HepG2 (cell line): ENCODE measurements around the gene HRC. TPM values are rescaled to one million over a fixed set of nuclear protein-coding genes. Genes with fewer than 3 reads are reported as not detected.

ENCODE experiments used
- ATAC-seq: fragments of 200-7000 bp; cut with Tn5 transposase; 3 replicates; pipeline ENCODE4 v1.9.1; 2020; ENCODE audit warnings: mild to moderate bottlenecking, moderate library complexity
- BruUV-seq: library from RNA; stranded (reverse); fragments of 400-500 nt; replicated peaks from 2 replicates; lab custom pipeline; 2021; lab: Mats Ljungman, UMichigan
- CTCF ChIA-PET: fragments of 300-600 bp; formaldehyde crosslinking; extraction: SDS; loops from one replicate; lab custom pipeline; 2021; ENCODE audit warnings: low total read pairs, inconsistent platforms, low intra/inter-chr PET ratio; lab: Yijun Ruan, JAX
- POLR2A ChIA-PET: fragments of 350-600 bp; sonication (Branson Sonifier 250); formaldehyde crosslinking; loops from one replicate; lab custom pipeline; 2020; ENCODE audit warnings: antibody characterized with exemption, inconsistent platforms; lab: Yijun Ruan, JAX
- DNase-seq: peaks from one replicate; pipeline ENCODE4 v3.0.0-alpha.2; 2015; ENCODE audit warnings: low spot score
- FAIRE-seq: peaks from 3 replicates; lab custom pipeline; 2011; peaks lifted over from hg19 to GRCh38; lab: Jason Lieb, UNC
- H2AFZ ChIP-seq: one replicate; pipeline ENCODE4 v1.6.1; 2011; ENCODE audit warnings: low read length, inconsistent platforms
- H3K27ac ChIP-seq: fragments of 300-600 bp; 3 replicates; pipeline ENCODE4 v1.8.0; 2011; ENCODE audit warnings: mixed run types, mild to moderate bottlenecking, mixed read lengths, low read length, inconsistent platforms; ENCODE audit not compliant: insufficient read depth; ENCODE audit errors: extremely low read length
- H3K27me3 ChIP-seq, 2 experiments: fragments of 200-600 bp in 1 of 2; 2 replicates in 1 of 2; 3 replicates in 1 of 2; pipeline versions ENCODE4 v1.6.0 to v1.8.0; 2011; ENCODE audit warnings: low read length in 2 of 2, mild to moderate bottlenecking in 2 of 2, moderate library complexity in 2 of 2, inconsistent platforms in 1 of 2; ENCODE audit not compliant: insufficient read depth in 2 of 2, control insufficient read depth in 1 of 2
- H3K36me3 ChIP-seq, 2 experiments: fragments of 200-600 bp in 1 of 2; replicated peaks in 1 of 2; 2 replicates in 1 of 2; 3 replicates in 1 of 2; pipeline versions ENCODE4 v1.5.1 to v1.8.0; 2011; ENCODE audit warnings: low read length in 2 of 2, inconsistent platforms in 1 of 2; ENCODE audit not compliant: insufficient read depth in 2 of 2, control insufficient read depth in 1 of 2
- H3K4me1 ChIP-seq: 2 replicates; pipeline ENCODE4 v1.5.1; 2012; ENCODE audit warnings: low read length, inconsistent platforms; ENCODE audit not compliant: insufficient read depth
- H3K4me2 ChIP-seq: 2 replicates; pipeline ENCODE4 v1.6.0; 2011; ENCODE audit warnings: low read depth, low read length, inconsistent platforms
- H3K4me3 ChIP-seq, 3 experiments: fragments of 200-600 bp in 1 of 3; sonication (generic), shearing (Covaris generic) in 1 of 3; replicated peaks in 1 of 3; 2 replicates each; pipeline ENCODE4 v1.5.1; 2011 to 2016; ENCODE audit warnings: low read length in 3 of 3, inconsistent platforms in 2 of 3, low read depth in 2 of 3, mild to moderate bottlenecking in 2 of 3, control low read depth in 1 of 3, mixed read lengths in 1 of 3; ENCODE audit not compliant: insufficient read depth in 1 of 3
- H3K79me2 ChIP-seq: one replicate; pipeline ENCODE4 v1.6.1; 2011; ENCODE audit warnings: low read length, inconsistent platforms; ENCODE audit not compliant: insufficient read depth
- H3K9ac ChIP-seq: 2 replicates; pipeline ENCODE4 v1.6.0; 2011; ENCODE audit warnings: mild to moderate bottlenecking, low read depth, low read length, inconsistent platforms; ENCODE audit not compliant: insufficient read depth
- H3K9me3 ChIP-seq: 2 replicates; pipeline ENCODE4 v1.5.1; 2012; ENCODE audit warnings: mild to moderate bottlenecking, low read length
- H4K20me1 ChIP-seq: 2 replicates; pipeline ENCODE4 v1.6.0; 2011; ENCODE audit warnings: inconsistent platforms, mild to moderate bottlenecking, low read length, moderate library complexity; ENCODE audit not compliant: insufficient read depth
- ATF7-NPFF ChIP-seq: sonication (generic); formaldehyde crosslinking; IDR thresholded peaks from 2 replicates; pipeline ENCODE4 v1.8.1; 2023; ENCODE audit warnings: mild to moderate bottlenecking, low read depth, missing genetic modification reagents, moderate library complexity
- BHLHE40 ChIP-seq: IDR thresholded peaks from 2 replicates; pipeline ENCODE4 v1.6.1; 2011; ENCODE audit warnings: low read length, improper control_type of control experiment
- CHD4 ChIP-seq: fragments of 200-600 bp; sonication (generic); IDR thresholded peaks from 2 replicates; pipeline ENCODE4 v1.7.0; 2017; ENCODE audit warnings: mild to moderate bottlenecking, low read length, borderline replicate concordance
- GATAD2A ChIP-seq: IDR thresholded peaks from 2 replicates; pipeline ENCODE4 v1.6.1; 2016
- IKZF1 ChIP-seq: fragments of 450-650 bp; IDR thresholded peaks from 2 replicates; pipeline ENCODE4 v1.7.1; 2016
- SNAI1 ChIP-seq: sonication (generic); formaldehyde crosslinking; IDR thresholded peaks from 2 replicates; pipeline ENCODE4 v1.5.0; 2020; ENCODE audit warnings: mild to moderate bottlenecking, missing genetic modification reagents, borderline replicate concordance
- TBX3 ChIP-seq: fragments of 450-650 bp; IDR thresholded peaks from 2 replicates; pipeline ENCODE4 v1.6.1; 2017; ENCODE audit warnings: antibody characterized with exemption, mild to moderate bottlenecking, inconsistent platforms, borderline replicate concordance
- YEATS2 ChIP-seq: sonication (generic); formaldehyde crosslinking; IDR thresholded peaks from 2 replicates; pipeline ENCODE4 v1.4.0; 2020; ENCODE audit warnings: missing genetic modification reagents, borderline replicate concordance
- ZFP36L1 ChIP-seq: sonication (generic); formaldehyde crosslinking; IDR thresholded peaks from 2 replicates; pipeline ENCODE4 v1.8.0; 2022; ENCODE audit warnings: mild to moderate bottlenecking, missing genetic modification reagents, moderate library complexity
- ZNF136 ChIP-seq: sonication (generic); formaldehyde crosslinking; IDR thresholded peaks from 2 replicates; pipeline ENCODE4 v1.8.1; 2022; ENCODE audit warnings: low read depth, mild to moderate bottlenecking, moderate library complexity, missing genetic modification reagents
- ZNF20 ChIP-seq: sonication (generic); formaldehyde crosslinking; IDR thresholded peaks from 2 replicates; pipeline ENCODE4 v1.4.0; 2020; ENCODE audit warnings: mild to moderate bottlenecking, moderate library complexity, missing genetic modification reagents
- ZNF274 ChIP-seq: sonication (generic); formaldehyde crosslinking; IDR thresholded peaks from 2 replicates; pipeline ENCODE4 v1.5.1; 2020; ENCODE audit warnings: mild to moderate bottlenecking, missing genetic modification reagents
- ZNF724P ChIP-seq: sonication (generic); formaldehyde crosslinking; IDR thresholded peaks from 2 replicates; pipeline ENCODE4 v1.8.0; 2022; ENCODE audit warnings: missing genetic modification reagents, borderline replicate concordance
- ZNF780A ChIP-seq: sonication (generic); formaldehyde crosslinking; IDR thresholded peaks from 2 replicates; pipeline ENCODE4 v1.8.0; 2022; ENCODE audit warnings: mild to moderate bottlenecking, missing genetic modification reagents, moderate library complexity
- WGBS: methylation state at CpG from one replicate; pipeline ENCODE4 v1.1.6; 2017; ENCODE audit warnings: low lambda C conversion rate; 5-methylcytosine and 5-hydroxymethylcytosine counted together
- in situ Hi-C: cut with HindIII; loops from 2 replicates; pipeline ENCODE4 v1.10.0; 2017; ENCODE audit warnings: low pct_unique_long_range_greater_than_20kb; ENCODE audit not compliant: extremely low pct_ligation_motif_present
- intact Hi-C: fragments of 100-400 bp; cut with micrococcal nuclease; formaldehyde crosslinking; loops from one replicate; pipeline ENCODE4 v1.10.0; 2022; ENCODE audit not compliant: unreplicated experiment
- polyA plus RNA-seq, 8 experiments: library from polyadenylated mRNA; depleted of rRNA in 3 of 8; stranded (reverse) in 7 of 8; unstranded in 1 of 8; fragments of >200 nt; fragmentation: Illumina TruSeq in 4 of 8; extraction: Trizol in 4 of 8; gene quantifications; 2 replicates each; pipeline versions ENCODE4 v1.2.1 to v1.2.3, GENCODE V29; 2011 to 2016; ENCODE audit warnings: low read depth in 4 of 8, missing spikeins in 1 of 8, mixed read lengths in 1 of 8; ENCODE audit not compliant: insufficient read depth in 1 of 8
- total RNA-seq, 5 experiments: library from RNA; depleted of rRNA; stranded (reverse); fragments of >200 nt; fragmentation: Illumina TruSeq; extraction: Trizol; gene quantifications; 2 replicates each; pipeline ENCODE4 v1.2.3, GENCODE V29; 2016; ENCODE audit warnings: low read depth in 1 of 5
- TF ChIP-seq, protein P1 (sequence below): sonication (generic); formaldehyde crosslinking; IDR thresholded peaks from 2 replicates; pipeline ENCODE4 v1.5.1; 2020; ENCODE audit warnings: missing genetic modification reagents, mild to moderate bottlenecking, borderline replicate concordance
- TF ChIP-seq, protein P2 (sequence below): sonication (generic); formaldehyde crosslinking; IDR thresholded peaks from 2 replicates; pipeline ENCODE4 v1.4.0; 2020; ENCODE audit warnings: missing genetic modification reagents
- TF ChIP-seq, protein P3 (sequence below): IDR thresholded peaks from 2 replicates; pipeline ENCODE4 v1.6.1; 2016; ENCODE audit warnings: low read depth

HRC gene
- total and polyA plus RNA-seq, 2 of the 13 experiments (the other 11 are each of a cell fraction or from before 2014, with no cell fraction given), result 3.6 to 15.4 TPM

DNA sequence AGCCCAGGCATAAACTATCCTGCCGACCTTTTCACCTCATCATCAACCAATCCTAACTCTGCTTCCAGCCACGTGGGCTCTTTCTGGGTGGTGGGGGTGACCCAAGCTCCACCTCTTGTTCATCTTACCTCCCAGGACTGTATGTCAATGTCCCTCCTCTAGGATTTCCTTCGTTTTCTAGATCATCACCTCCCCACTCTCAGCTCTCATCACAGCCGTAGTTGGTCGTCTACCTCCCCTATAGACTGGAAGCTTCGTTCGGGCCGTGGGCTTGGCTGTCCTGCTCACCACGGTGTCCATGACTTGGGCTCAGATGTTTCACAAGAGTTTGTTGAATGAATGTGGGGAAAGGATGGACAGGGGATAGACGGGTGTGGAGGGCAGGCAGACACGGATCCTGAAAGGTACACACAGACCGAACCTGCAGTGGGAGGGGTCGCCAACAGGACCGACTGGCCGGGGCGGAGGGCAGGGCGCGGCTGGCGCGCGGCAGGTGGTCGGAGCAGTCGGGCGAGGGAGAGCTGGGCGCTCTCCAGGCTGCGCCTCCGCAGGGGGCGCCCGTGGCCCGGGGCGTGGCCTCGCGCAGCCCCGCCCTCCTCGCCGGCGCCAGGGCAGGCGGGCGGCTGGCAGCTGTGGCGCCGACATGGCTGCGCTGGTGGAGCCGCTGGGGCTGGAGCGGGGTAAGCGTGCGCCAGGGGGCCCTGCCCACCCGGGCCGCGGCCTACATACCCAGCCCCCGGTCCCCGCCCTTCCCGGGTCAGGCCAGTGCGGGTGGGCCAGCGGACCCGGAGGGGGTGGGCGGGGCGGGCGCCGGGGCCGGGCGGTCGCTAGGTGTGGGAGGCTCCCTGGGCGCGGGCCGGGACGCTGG lies 41.2 kb downstream of the HRC start, which contains the start of gene LIN7B:
Gene LIN7B, plus strand, starts transcription at position 609 of the 868 bp plus-strand sequence. Its CDS starts 35 bp downstream, at position 644.
- WGBS, result 1% methylated on average over 14 of the region's 66 CpGs
- Histone ChIP-seq H3K9me3 (no peaks in the 10 kb centered on the region), H3K4me1 (peaks cover 51% of the 10 kb centered on the region), H3K9ac (peak within 1 kb of the TSS; percentile 74), H3K27me3 (no peaks in the 10 kb centered on the region), H3K4me2 (peak within 1 kb of the TSS; percentile 91), H3K4me3 (peak within 1 kb of the TSS; percentile 71 to 85 (median 78)), H3K36me3 (peaks cover 0 to 3% of the 10 kb centered on the region in 2 experiments; a peak in 3 of 5 replicates), H3K27ac (peak within 1 kb of the TSS; percentile 72), H3K79me2 (peaks cover 4% of the 10 kb centered on the region), H4K20me1 (no peaks in the 10 kb centered on the region), H2AFZ (peak within 1 kb of the TSS; percentile 82)
- in situ Hi-C loops (no loop called here), intact Hi-C loops (no loop called here)
- BruUV-seq, result no TSS peak
- FAIRE-seq (peak; percentile 66), ATAC-seq (peak; percentile 74), DNase-seq (peak; percentile 67)
- ChIA-PET POLR2A (interaction anchor here (0.7 to 2.2 kb wide), 11 partner anchors 8 to 339 kb away, joined by 3 to 14 read pairs (median 4); partner anchors contain the start of genes ALDH16A1, GYS1, HRC and RUVBL2), CTCF (no interaction called here)
- peak; percentile 64 for TF ChIP-seq GATAD2A (CRISPR knock-in tag)
- no peak for TF ChIP-seq SNAI1 (CRISPR knock-in tag)
- TF ChIP-seq, protein P1, sequence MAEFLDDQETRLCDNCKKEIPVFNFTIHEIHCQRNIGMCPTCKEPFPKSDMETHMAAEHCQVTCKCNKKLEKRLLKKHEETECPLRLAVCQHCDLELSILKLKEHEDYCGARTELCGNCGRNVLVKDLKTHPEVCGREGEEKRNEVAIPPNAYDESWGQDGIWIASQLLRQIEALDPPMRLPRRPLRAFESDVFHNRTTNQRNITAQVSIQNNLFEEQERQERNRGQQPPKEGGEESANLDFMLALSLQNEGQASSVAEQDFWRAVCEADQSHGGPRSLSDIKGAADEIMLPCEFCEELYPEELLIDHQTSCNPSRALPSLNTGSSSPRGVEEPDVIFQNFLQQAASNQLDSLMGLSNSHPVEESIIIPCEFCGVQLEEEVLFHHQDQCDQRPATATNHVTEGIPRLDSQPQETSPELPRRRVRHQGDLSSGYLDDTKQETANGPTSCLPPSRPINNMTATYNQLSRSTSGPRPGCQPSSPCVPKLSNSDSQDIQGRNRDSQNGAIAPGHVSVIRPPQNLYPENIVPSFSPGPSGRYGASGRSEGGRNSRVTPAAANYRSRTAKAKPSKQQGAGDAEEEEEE (CRISPR knock-in tag), result no peak
- no peak for TF ChIP-seq ZFP36L1 (CRISPR knock-in tag)
- no peak; the same call in 1 of the 2 replicates for TF ChIP-seq YEATS2
- TF ChIP-seq TBX3, result no peak
- no peak for TF ChIP-seq ZNF20 (CRISPR knock-in tag)
- peak; percentile 78; the same call in 1 of the 2 replicates for TF ChIP-seq ATF7-NPFF (CRISPR knock-in tag)
- TF ChIP-seq ZNF274 (CRISPR knock-in tag), result 0 out of 2 replicates have a peak, but pooled peaks have one; percentile 50
- TF ChIP-seq, protein P2, sequence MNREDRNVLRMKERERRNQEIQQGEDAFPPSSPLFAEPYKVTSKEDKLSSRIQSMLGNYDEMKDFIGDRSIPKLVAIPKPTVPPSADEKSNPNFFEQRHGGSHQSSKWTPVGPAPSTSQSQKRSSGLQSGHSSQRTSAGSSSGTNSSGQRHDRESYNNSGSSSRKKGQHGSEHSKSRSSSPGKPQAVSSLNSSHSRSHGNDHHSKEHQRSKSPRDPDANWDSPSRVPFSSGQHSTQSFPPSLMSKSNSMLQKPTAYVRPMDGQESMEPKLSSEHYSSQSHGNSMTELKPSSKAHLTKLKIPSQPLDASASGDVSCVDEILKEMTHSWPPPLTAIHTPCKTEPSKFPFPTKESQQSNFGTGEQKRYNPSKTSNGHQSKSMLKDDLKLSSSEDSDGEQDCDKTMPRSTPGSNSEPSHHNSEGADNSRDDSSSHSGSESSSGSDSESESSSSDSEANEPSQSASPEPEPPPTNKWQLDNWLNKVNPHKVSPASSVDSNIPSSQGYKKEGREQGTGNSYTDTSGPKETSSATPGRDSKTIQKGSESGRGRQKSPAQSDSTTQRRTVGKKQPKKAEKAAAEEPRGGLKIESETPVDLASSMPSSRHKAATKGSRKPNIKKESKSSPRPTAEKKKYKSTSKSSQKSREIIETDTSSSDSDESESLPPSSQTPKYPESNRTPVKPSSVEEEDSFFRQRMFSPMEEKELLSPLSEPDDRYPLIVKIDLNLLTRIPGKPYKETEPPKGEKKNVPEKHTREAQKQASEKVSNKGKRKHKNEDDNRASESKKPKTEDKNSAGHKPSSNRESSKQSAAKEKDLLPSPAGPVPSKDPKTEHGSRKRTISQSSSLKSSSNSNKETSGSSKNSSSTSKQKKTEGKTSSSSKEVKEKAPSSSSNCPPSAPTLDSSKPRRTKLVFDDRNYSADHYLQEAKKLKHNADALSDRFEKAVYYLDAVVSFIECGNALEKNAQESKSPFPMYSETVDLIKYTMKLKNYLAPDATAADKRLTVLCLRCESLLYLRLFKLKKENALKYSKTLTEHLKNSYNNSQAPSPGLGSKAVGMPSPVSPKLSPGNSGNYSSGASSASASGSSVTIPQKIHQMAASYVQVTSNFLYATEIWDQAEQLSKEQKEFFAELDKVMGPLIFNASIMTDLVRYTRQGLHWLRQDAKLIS (CRISPR knock-in tag), result no peak
- no peak for TF ChIP-seq IKZF1
- TF ChIP-seq, protein P3, sequence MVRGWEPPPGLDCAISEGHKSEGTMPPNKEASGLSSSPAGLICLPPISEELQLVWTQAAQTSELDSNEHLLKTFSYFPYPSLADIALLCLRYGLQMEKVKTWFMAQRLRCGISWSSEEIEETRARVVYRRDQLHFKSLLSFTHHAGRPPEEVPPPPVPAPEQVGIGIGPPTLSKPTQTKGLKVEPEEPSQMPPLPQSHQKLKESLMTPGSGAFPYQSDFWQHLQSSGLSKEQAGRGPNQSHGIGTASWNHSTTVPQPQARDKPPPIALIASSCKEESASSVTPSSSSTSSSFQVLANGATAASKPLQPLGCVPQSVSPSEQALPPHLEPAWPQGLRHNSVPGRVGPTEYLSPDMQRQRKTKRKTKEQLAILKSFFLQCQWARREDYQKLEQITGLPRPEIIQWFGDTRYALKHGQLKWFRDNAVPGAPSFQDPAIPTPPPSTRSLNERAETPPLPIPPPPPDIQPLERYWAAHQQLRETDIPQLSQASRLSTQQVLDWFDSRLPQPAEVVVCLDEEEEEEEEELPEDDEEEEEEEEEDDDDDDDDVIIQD, result no peak
- TF ChIP-seq BHLHE40, result no peak
- TF ChIP-seq ZNF724P, result no peak
- no peak for TF ChIP-seq ZNF780A (CRISPR knock-in tag)
- TF ChIP-seq ZNF136 (CRISPR knock-in tag), result no peak
- TF ChIP-seq CHD4, result no peak
